NT2/D1 (cell line): ENCODE results near the gene CCL17.
"Not testable (repeated sequence)": the region's sequence is repeated elsewhere in the genome, so short reads cannot be mapped to it uniquely, and the experiment has no call there.

Source experiments
- DNase-seq: peaks from one replicate; pipeline ENCODE4 v3.0.0-alpha.2; 2011; ENCODE audit warnings: low read depth, low spot score
- H3K27me3 ChIP-seq: 2 replicates; pipeline ENCODE4 v1.6.0; 2011; ENCODE audit warnings: mild to moderate bottlenecking; ENCODE audit not compliant: insufficient read length, insufficient read depth
- H3K36me3 ChIP-seq: 2 replicates; pipeline ENCODE4 v1.6.1; 2011; ENCODE audit warnings: mild to moderate bottlenecking, low read length, mixed read lengths; ENCODE audit not compliant: insufficient read depth, insufficient read length
- H3K4me1 ChIP-seq: 2 replicates; pipeline ENCODE4 v1.5.1; 2011; ENCODE audit not compliant: insufficient read depth, insufficient read length
- H3K4me3 ChIP-seq: 2 replicates; pipeline ENCODE4 v1.5.1; 2011; ENCODE audit warnings: low read depth; ENCODE audit not compliant: insufficient read length
- H3K9ac ChIP-seq: 2 replicates; pipeline ENCODE4 v1.6.0; 2011; ENCODE audit warnings: low read depth; ENCODE audit not compliant: insufficient read length
- H3K9me3 ChIP-seq: 2 replicates; pipeline ENCODE4 v1.5.1; 2011; ENCODE audit warnings: mild to moderate bottlenecking, low read length; ENCODE audit not compliant: insufficient read depth
- SUZ12 ChIP-seq: IDR thresholded peaks from 2 replicates; pipeline ENCODE4 v1.6.1; 2011; ENCODE audit not compliant: insufficient read length, insufficient read depth; ENCODE audit errors: extremely low read depth
- YY1 ChIP-seq: IDR thresholded peaks from 2 replicates; pipeline ENCODE4 v1.6.1; 2011; ENCODE audit not compliant: insufficient read length, insufficient read depth
- ZNF274 ChIP-seq: IDR thresholded peaks from 2 replicates; pipeline ENCODE4 v1.6.1; 2011; ENCODE audit warnings: mild to moderate bottlenecking, low read depth, low read length

CCL17 gene

GRCh38 chr16:57392694-57393093 lies 11.9 kb upstream of the CCL17 start:
- peaks cover 8% of the 10 kb centered on the region; the same call in 1 of the 2 replicates for H3K9me3 ChIP-seq
- TF ChIP-seq YY1: no peak
- TF ChIP-seq SUZ12: no peak
- TF ChIP-seq ZNF274: no peak
- H3K9ac ChIP-seq: no peak overlapping the region
- no peak for DNase-seq
- H3K27me3 ChIP-seq: no peaks in the 10 kb centered on the region
- no peak overlapping the region for H3K4me3 ChIP-seq
- H3K36me3 ChIP-seq: no peaks in the 10 kb centered on the region
- H3K4me1 ChIP-seq: no peaks in the 10 kb centered on the region

GRCh38 chr16:57394444-57394843 lies 10.1 kb upstream of the CCL17 start:
- Histone ChIP-seq H3K4me1 (no peaks in the 10 kb centered on the region), H3K9ac (no peak overlapping the region), H3K36me3 (no peaks in the 10 kb centered on the region), H3K9me3 (peaks cover 8% of the 10 kb centered on the region; the same call in 1 of the 2 replicates), H3K27me3 (no peaks in the 10 kb centered on the region), H3K4me3 (no peak overlapping the region)
- no peak for DNase-seq
- TF ChIP-seq ZNF274: no peak
- TF ChIP-seq SUZ12: no peak
- no peak for TF ChIP-seq YY1

- Histone ChIP-seq H3K27me3 (no peaks in the 10 kb centered on the region), H3K4me3 (no peak overlapping the region)
- no peak for TF ChIP-seq ZNF274
- no peak for TF ChIP-seq SUZ12
- no peak for TF ChIP-seq YY1
These were observed 9.5 kb upstream of the CCL17 start for GRCh38 chr16:57395026-57395425.

GRCh38 chr16:57396786-57397185 lies 7.8 kb upstream of the CCL17 start:
- Histone ChIP-seq H3K4me1 (no peaks in the 10 kb centered on the region), H3K27me3 (no peaks in the 10 kb centered on the region), H3K9me3 (peaks cover 8% of the 10 kb centered on the region; the same call in 1 of the 2 replicates), H3K9ac (no peak overlapping the region), H3K4me3 (no peak overlapping the region), H3K36me3 (no peaks in the 10 kb centered on the region)
- no peak for DNase-seq
- TF ChIP-seq ZNF274 (no peak), SUZ12 (no peak), YY1 (no peak)

More at GRCh38 chr16:57395026-57395425, 9.5 kb upstream of the CCL17 start:
- H3K9ac ChIP-seq: no peak overlapping the region
- H3K4me1 ChIP-seq: no peaks in the 10 kb centered on the region
- no peak for DNase-seq
- H3K9me3 ChIP-seq: peaks cover 8% of the 10 kb centered on the region; the same call in 1 of the 2 replicates
- H3K36me3 ChIP-seq: no peaks in the 10 kb centered on the region

GRCh38 chr16:57397493-57397892 lies 7.1 kb upstream of the CCL17 start:
- H3K4me1 ChIP-seq, H3K9me3 ChIP-seq, H3K4me3 ChIP-seq, H3K36me3 ChIP-seq, H3K27me3 ChIP-seq, DNase-seq, H3K9ac ChIP-seq: not testable (repeated sequence)

- no peak for DNase-seq
- H3K9me3 ChIP-seq: no peaks in the 10 kb centered on the region
- H3K9ac ChIP-seq: no peak overlapping the region
- TF ChIP-seq ZNF274 (no peak), SUZ12 (no peak), YY1 (no peak)
- H3K4me1 ChIP-seq: no peaks in the 10 kb centered on the region
- H3K4me3 ChIP-seq: no peak overlapping the region
- no peaks in the 10 kb centered on the region for H3K27me3 ChIP-seq
- no peaks in the 10 kb centered on the region for H3K36me3 ChIP-seq
These were observed 2.5 kb upstream of the CCL17 start for GRCh38 chr16:57401943-57402640.

GRCh38 chr16:57405097-57405496 lies 530 bp downstream of the CCL17 start:
- Histone ChIP-seq H3K27me3 (peaks cover 2% of the 10 kb centered on the region), H3K9ac (peak overlapping the region; percentile 37), H3K9me3 (no peaks in the 10 kb centered on the region), H3K36me3 (no peaks in the 10 kb centered on the region), H3K4me3 (no peak overlapping the region), H3K4me1 (peaks cover 6% of the 10 kb centered on the region)
- DNase-seq: no peak
- TF ChIP-seq SUZ12 (no peak), YY1 (no peak), ZNF274 (no peak)

GRCh38 chr16:57406881-57407280 lies 2.3 kb downstream of the CCL17 start:
- Histone ChIP-seq H3K36me3 (no peaks in the 10 kb centered on the region), H3K9ac (no peak overlapping the region), H3K27me3 (peaks cover 2% of the 10 kb centered on the region), H3K9me3 (no peaks in the 10 kb centered on the region), H3K4me3 (no peak overlapping the region), H3K4me1 (peaks cover 17% of the 10 kb centered on the region)
- no peak for DNase-seq
- TF ChIP-seq SUZ12 (no peak), YY1 (no peak), ZNF274 (no peak)
